Endothelial cell of umbilical vein (primary cell): Measurements from ENCODE around the gene SMAD6. TPM values are rescaled to one million over a fixed set of nuclear protein-coding genes. Genes with fewer than 3 reads are reported as not detected.
A peak's percentile ranks its signal among the peaks of the same experiment; 100 is the strongest.

Experiments
- BruUV-seq: library from RNA; stranded (reverse); fragments of 400-500 nt; replicated peaks from 2 replicates; lab custom pipeline; 2021; lab: Mats Ljungman, UMichigan
- CTCF ChIA-PET: fragments of 300-600, 350-600 bp; sonication (Branson Sonifier 250); formaldehyde crosslinking; loops from one replicate; lab custom pipeline; 2021; ENCODE audit warnings: antibody characterized with exemption, inconsistent platforms; lab: Charles Lee
- POLR2A ChIA-PET: fragments of 300-600, 350-600 bp; sonication (Branson Sonifier 250); formaldehyde crosslinking; loops from one replicate; lab custom pipeline; 2021; ENCODE audit warnings: antibody characterized with exemption, inconsistent platforms; lab: Charles Lee
- DNase-seq: peaks from one replicate; pipeline ENCODE4 v3.0.0-alpha.2; 2011; ENCODE audit warnings: low read depth, low spot score
- FAIRE-seq: peaks from 2 replicates; lab custom pipeline; 2011; peaks lifted over from hg19 to GRCh38; lab: Jason Lieb, UNC
- H2AFZ ChIP-seq: 2 replicates; pipeline ENCODE4 v1.6.0; 2012; ENCODE audit warnings: low read depth, low read length, control low read depth, inconsistent platforms
- H3K27ac ChIP-seq: 2 replicates; pipeline ENCODE4 v1.5.1; 2011; ENCODE audit warnings: low read depth, mild to moderate bottlenecking, control low read depth, low read length, moderate library complexity; ENCODE audit not compliant: insufficient read depth
- H3K27me3 ChIP-seq, 2 experiments: 2 replicates each; pipeline versions ENCODE4 v1.6.0 to v1.6.1; 2011; ENCODE audit warnings: low read length in 2 of 2, mixed read lengths in 1 of 2; ENCODE audit not compliant: control insufficient read depth in 2 of 2, insufficient read depth in 2 of 2
- H3K36me3 ChIP-seq, 2 experiments: 2 replicates in 1 of 2; 3 replicates in 1 of 2; pipeline ENCODE4 v1.5.1; 2011; ENCODE audit warnings: low read length in 2 of 2, mild to moderate bottlenecking in 1 of 2, moderate library complexity in 1 of 2; ENCODE audit not compliant: control insufficient read depth in 2 of 2, insufficient read depth in 2 of 2; ENCODE audit errors: extremely low read depth in 1 of 2
- H3K4me1 ChIP-seq: 3 replicates; pipeline ENCODE4 v1.5.1; 2011; ENCODE audit warnings: mild to moderate bottlenecking, low read length; ENCODE audit not compliant: control insufficient read depth, insufficient read depth; ENCODE audit errors: extremely low read depth
- H3K4me2 ChIP-seq: 2 replicates; pipeline ENCODE4 v1.6.1; 2011; ENCODE audit warnings: low read length, control low read depth, mixed read lengths; ENCODE audit not compliant: insufficient read depth
- H3K4me3 ChIP-seq, 3 experiments: fragments of 200-600 bp in 1 of 3; sonication (generic), shearing (Covaris generic) in 1 of 3; replicated peaks in 1 of 3; 2 replicates each; pipeline ENCODE4 v1.5.1; 2011 to 2016; ENCODE audit warnings: control low read depth in 3 of 3, low read length in 3 of 3, mild to moderate bottlenecking in 2 of 3, inconsistent platforms in 1 of 3, low read depth in 1 of 3, moderate library complexity in 1 of 3; ENCODE audit not compliant: insufficient read depth in 1 of 3
- H3K79me2 ChIP-seq: 2 replicates; pipeline ENCODE4 v1.6.0; 2012; ENCODE audit warnings: low read length, inconsistent platforms; ENCODE audit not compliant: control insufficient read depth, insufficient read depth
- H3K9ac ChIP-seq: replicated peaks from 2 replicates; pipeline ENCODE3; 2011; ENCODE audit warnings: low read length, control low read depth; ENCODE audit not compliant: insufficient read depth; ENCODE audit errors: extremely low read depth
- H3K9me1 ChIP-seq: replicated peaks from 3 replicates; pipeline ENCODE4 v1.6.0; 2011; ENCODE audit warnings: mild to moderate bottlenecking, low read length; ENCODE audit not compliant: control insufficient read depth, insufficient read depth; ENCODE audit errors: extremely low read depth
- H3K9me3 ChIP-seq: replicated peaks from 2 replicates; pipeline ENCODE4 v1.5.1; 2012; ENCODE audit warnings: low read length, inconsistent platforms; ENCODE audit not compliant: control insufficient read depth, insufficient read depth
- H4K20me1 ChIP-seq: replicated peaks from 2 replicates; pipeline ENCODE3; 2011; ENCODE audit warnings: mild to moderate bottlenecking, low read length; ENCODE audit not compliant: control insufficient read depth, insufficient read depth; ENCODE audit errors: extremely low read depth
- EZH2 ChIP-seq: IDR thresholded peaks from 2 replicates; pipeline ENCODE4 v1.6.1; 2012; ENCODE audit warnings: borderline replicate concordance, low read depth, mild to moderate bottlenecking, moderate library complexity, low read length, inconsistent platforms; ENCODE audit not compliant: severe bottlenecking
- FOS ChIP-seq: IDR thresholded peaks from 2 replicates; pipeline ENCODE4 v1.6.1; 2011; ENCODE audit warnings: mild to moderate bottlenecking, low read length, moderate library complexity, borderline replicate concordance; ENCODE audit not compliant: insufficient read depth
- GATA2 ChIP-seq: IDR thresholded peaks from 2 replicates; pipeline ENCODE4 v1.7.0; 2011; ENCODE audit warnings: low read depth, mild to moderate bottlenecking, moderate library complexity, mixed read lengths, low read length; ENCODE audit not compliant: insufficient read length, insufficient read depth
- JUN ChIP-seq: IDR thresholded peaks from 2 replicates; pipeline ENCODE4 v1.6.1; 2011; ENCODE audit warnings: borderline replicate concordance, low read depth; ENCODE audit not compliant: insufficient read length, insufficient read depth
- MYC ChIP-seq: IDR thresholded peaks from one replicate; pipeline ENCODE4 v1.6.1; 2011; ENCODE audit warnings: mild to moderate bottlenecking, low read depth, low read length
- POLR2A ChIP-seq: IDR thresholded peaks from 2 replicates; pipeline ENCODE4 v1.6.1; 2012; ENCODE audit warnings: low read depth, mild to moderate bottlenecking, control low read depth, low read length
- POLR2AphosphoS5 ChIP-seq: IDR thresholded peaks from 2 replicates; pipeline ENCODE4 v1.6.1; 2012; ENCODE audit warnings: low read depth, mild to moderate bottlenecking, control low read depth, low read length, moderate library complexity; ENCODE audit not compliant: insufficient read depth
- dilution Hi-C: fragments of 300-500 bp; cut with MboI; formaldehyde crosslinking; loops from one replicate; pipeline ENCODE4 v1.15.0; 2019; ENCODE audit warnings: low sequenced_read_pairs; ENCODE audit not compliant: extremely low pct_ligation_motif_present
- intact Hi-C: fragments of 100-400 bp; cut with micrococcal nuclease; formaldehyde crosslinking; loops from one replicate; pipeline ENCODE4 v1.10.0; 2022
- polyA plus RNA-seq, 4 experiments: library from polyadenylated mRNA; depleted of rRNA in 3 of 4; stranded (reverse) in 3 of 4; unstranded in 1 of 4; fragments of >200 nt; gene quantifications; 2 replicates each; pipeline versions ENCODE4 v1.2.1 to v1.2.3, GENCODE V29; 2011 to 2012; ENCODE audit warnings: missing spikeins in 1 of 4
- total RNA-seq: library from RNA; stranded (reverse); gene quantifications from 2 replicates; pipeline ENCODE4 v1.2.3, GENCODE V29; 2021
- TF ChIP-seq, protein P1 (sequence below): IDR thresholded peaks from 2 replicates; pipeline ENCODE4 v1.6.1; 2011; ENCODE audit not compliant: insufficient read depth, insufficient read length
- TF ChIP-seq, protein P2 (sequence below), 2 donors: IDR thresholded peaks; 1 replicate in 1 of 2; 2 replicates in 1 of 2; pipeline ENCODE4 v1.5.1; 2011; ENCODE audit warnings: low read length in 2 of 2, mild to moderate bottlenecking in 2 of 2, moderate library complexity in 2 of 2, control low read depth in 1 of 2, inconsistent platforms in 1 of 2, low read depth in 1 of 2; ENCODE audit not compliant: insufficient read depth in 1 of 2; ENCODE audit errors: extremely low read depth in 1 of 2

Gene SMAD6
- total and polyA plus RNA-seq, 2 donors (not counting 3 experiments of a cell fraction or from before 2014, with no cell fraction given), result 7.3 to 12.5 TPM

DNA sequence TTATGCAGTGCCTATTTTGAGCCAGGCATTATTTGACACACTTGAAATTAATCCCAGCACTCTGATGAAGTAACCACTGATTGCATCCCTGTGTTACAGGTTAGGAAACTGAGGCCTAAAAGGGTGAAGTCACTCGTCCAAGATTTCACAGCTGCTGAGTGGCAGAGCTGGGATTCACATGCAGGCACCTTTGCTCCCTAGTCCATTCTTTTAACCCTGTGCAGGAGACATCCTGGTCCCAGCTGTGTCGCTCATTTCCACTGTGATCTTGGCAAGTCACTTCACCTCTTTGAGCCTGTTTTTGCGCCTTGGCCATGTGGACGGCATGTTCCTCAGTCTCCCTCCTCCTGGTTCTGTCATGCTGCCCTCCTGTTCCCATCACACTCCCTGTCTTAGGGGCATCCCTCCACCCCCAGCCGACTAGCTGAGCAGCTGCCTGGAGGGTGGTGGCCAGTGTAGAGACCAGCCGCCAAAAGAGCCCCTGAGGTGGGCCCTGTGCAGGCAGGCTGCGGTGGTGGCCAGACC, 70.6 kb downstream of the SMAD6 start:
- ChIA-PET POLR2A (no interaction called here), CTCF (interaction anchor here (0.9 to 7.3 kb wide), 17 partner anchors 12 to 169 kb away, joined by 3 to 118 read pairs (median 6); partner anchors contain the start of gene SMAD6)
- Histone ChIP-seq H4K20me1 (no peaks in the 10 kb centered on the region), H2AFZ (no peak overlapping the region), H3K9me3 (no peaks in the 10 kb centered on the region), H3K4me3 (no peak overlapping the region), H3K27me3 (no peaks in the 10 kb centered on the region), H3K9ac (no peak overlapping the region), H3K79me2 (peaks cover 15% of the 10 kb centered on the region), H3K4me2 (no peak overlapping the region), H3K4me1 (peaks cover 21% of the 10 kb centered on the region), H3K36me3 (no peaks in the 10 kb centered on the region), H3K27ac (peak overlapping the region; percentile 2), H3K9me1 (no peaks in the 10 kb centered on the region)
- dilution Hi-C loops, result no loop called here
- TF ChIP-seq, protein P1, sequence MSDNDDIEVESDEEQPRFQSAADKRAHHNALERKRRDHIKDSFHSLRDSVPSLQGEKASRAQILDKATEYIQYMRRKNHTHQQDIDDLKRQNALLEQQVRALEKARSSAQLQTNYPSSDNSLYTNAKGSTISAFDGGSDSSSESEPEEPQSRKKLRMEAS, result no peak
- TF ChIP-seq GATA2, result peak; percentile 15
- no TSS peak for BruUV-seq
- intact Hi-C loops, result no loop called here
- FAIRE-seq (peak; percentile 70), DNase-seq (no peak)

DNA sequence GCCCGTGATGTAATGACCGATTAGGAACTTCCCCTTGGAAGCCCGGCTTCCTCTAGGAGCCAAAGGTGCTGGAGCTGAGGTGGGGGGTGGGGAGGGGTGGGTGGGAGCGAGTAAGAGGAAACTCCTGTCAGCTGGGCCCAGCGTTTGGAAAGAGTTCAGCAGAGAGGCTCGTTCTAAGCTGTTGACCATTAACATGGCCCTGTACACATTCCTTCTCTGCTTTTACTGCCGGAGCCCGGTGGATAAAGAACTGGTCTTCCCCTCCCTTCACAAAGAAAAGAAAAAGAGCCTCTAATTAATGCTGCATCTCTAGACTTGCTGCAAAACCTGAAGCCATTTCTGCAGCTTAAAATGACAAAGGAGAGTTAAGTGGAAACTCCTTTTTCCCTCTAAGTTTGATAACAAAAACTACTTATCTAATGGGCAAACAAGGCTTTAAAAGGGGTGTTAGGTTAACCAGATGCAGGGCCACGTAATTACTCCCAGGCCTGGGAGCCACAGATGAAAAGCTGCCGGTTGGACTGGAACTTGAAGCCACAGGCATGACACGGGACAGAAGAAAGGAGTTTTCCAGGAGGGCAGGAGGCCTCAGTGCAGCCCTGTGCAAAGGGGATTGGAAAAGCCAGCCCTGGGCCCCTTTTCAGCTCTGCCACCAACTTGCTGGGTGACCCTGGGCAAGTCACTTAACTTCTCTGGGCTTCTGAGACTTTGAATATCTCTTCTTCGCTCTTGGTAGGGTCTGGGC, 71.3 kb downstream of the SMAD6 start:
- dilution Hi-C loops (no loop called here), intact Hi-C loops (no loop called here)
- Histone ChIP-seq H3K9ac (no peak overlapping the region), H3K4me3 (no peak overlapping the region), H3K4me2 (no peak overlapping the region), H3K9me3 (no peaks in the 10 kb centered on the region), H3K27me3 (no peaks in the 10 kb centered on the region), H3K79me2 (peaks cover 15% of the 10 kb centered on the region), H3K27ac (no peak overlapping the region), H3K4me1 (peaks cover 21% of the 10 kb centered on the region), H3K36me3 (no peaks in the 10 kb centered on the region), H2AFZ (no peak overlapping the region), H4K20me1 (no peaks in the 10 kb centered on the region), H3K9me1 (no peaks in the 10 kb centered on the region)
- peak; percentile 39 for DNase-seq
- POLR2A ChIA-PET, result no interaction called here
- BruUV-seq, result no TSS peak
- no peak for FAIRE-seq
- TF ChIP-seq POLR2AphosphoS5 (no peak), MYC (no peak), GATA2 (no peak), JUN (no peak), POLR2A (no peak), EZH2 (no peak), FOS (no peak)
- TF ChIP-seq, protein P2, sequence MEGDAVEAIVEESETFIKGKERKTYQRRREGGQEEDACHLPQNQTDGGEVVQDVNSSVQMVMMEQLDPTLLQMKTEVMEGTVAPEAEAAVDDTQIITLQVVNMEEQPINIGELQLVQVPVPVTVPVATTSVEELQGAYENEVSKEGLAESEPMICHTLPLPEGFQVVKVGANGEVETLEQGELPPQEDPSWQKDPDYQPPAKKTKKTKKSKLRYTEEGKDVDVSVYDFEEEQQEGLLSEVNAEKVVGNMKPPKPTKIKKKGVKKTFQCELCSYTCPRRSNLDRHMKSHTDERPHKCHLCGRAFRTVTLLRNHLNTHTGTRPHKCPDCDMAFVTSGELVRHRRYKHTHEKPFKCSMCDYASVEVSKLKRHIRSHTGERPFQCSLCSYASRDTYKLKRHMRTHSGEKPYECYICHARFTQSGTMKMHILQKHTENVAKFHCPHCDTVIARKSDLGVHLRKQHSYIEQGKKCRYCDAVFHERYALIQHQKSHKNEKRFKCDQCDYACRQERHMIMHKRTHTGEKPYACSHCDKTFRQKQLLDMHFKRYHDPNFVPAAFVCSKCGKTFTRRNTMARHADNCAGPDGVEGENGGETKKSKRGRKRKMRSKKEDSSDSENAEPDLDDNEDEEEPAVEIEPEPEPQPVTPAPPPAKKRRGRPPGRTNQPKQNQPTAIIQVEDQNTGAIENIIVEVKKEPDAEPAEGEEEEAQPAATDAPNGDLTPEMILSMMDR (IDR thresholded peaks at IDR 0.05; ENCODE audit: extremely low read depth in 1 of 2, insufficient read depth in 1 of 2, low read depth in 1 of 2, low read length in 2 of 2), result no peak
- TF ChIP-seq, protein P1, result no peak
- CTCF ChIA-PET, result interaction anchor here (0.7 to 7.3 kb wide), 18 partner anchors 8 to 170 kb away, joined by 3 to 118 read pairs (median 6); partner anchors contain the start of gene SMAD6
